NB4 (cell line): Measurements from ENCODE around the gene KLC1.

ENCODE experiments used
- POLR2A ChIP-seq: IDR thresholded peaks from 2 replicates; pipeline ENCODE4 v1.6.1; 2011; ENCODE audit warnings: mild to moderate bottlenecking; ENCODE audit not compliant: insufficient read length; ENCODE audit errors: extremely low read depth
- TF ChIP-seq, protein P1 (sequence below): IDR thresholded peaks from one replicate; pipeline ENCODE4 v1.5.1; 2012; ENCODE audit warnings: low read depth, low read length

DNA sequence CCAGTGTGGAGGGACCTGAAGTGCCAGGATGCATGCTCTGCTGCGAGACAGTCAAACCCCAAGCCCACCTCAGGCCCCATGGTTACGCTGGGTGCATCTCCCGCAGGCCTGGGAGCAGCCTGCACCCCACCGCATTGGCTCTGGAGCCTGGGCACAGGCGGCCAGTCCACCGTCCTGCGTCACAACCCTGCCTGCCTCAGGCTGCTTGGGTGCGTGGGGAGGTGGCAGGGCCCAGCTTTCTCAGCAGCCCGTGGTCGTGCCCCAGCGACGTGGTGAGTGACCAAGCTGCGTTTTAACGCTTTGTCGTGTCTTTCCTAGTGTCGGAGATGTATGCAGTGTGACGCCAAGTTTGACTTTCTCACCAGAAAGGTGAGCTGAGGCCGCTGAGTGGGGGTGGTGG, 97.5 kb downstream of the KLC1 start:
- TF ChIP-seq, protein P1, sequence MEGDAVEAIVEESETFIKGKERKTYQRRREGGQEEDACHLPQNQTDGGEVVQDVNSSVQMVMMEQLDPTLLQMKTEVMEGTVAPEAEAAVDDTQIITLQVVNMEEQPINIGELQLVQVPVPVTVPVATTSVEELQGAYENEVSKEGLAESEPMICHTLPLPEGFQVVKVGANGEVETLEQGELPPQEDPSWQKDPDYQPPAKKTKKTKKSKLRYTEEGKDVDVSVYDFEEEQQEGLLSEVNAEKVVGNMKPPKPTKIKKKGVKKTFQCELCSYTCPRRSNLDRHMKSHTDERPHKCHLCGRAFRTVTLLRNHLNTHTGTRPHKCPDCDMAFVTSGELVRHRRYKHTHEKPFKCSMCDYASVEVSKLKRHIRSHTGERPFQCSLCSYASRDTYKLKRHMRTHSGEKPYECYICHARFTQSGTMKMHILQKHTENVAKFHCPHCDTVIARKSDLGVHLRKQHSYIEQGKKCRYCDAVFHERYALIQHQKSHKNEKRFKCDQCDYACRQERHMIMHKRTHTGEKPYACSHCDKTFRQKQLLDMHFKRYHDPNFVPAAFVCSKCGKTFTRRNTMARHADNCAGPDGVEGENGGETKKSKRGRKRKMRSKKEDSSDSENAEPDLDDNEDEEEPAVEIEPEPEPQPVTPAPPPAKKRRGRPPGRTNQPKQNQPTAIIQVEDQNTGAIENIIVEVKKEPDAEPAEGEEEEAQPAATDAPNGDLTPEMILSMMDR = no peak
- TF ChIP-seq POLR2A = no peak
